Measurements from ENCODE around the gene SRCIN1. TPM values are rescaled to one million over a fixed set of nuclear protein-coding genes. Genes with fewer than 3 reads are reported as not detected.

The SRCIN1 gene
- total RNA-seq, 2 donors from 2014 or later: 11.2 to 19.8 TPM

- DNase-seq (no peak), ATAC-seq (no peak)
- H3K9me3 ChIP-seq: no peaks in the 10 kb centered on the region
- no peaks in the 10 kb centered on the region for H3K36me3 ChIP-seq (replicated peaks in 1 of 2; ENCODE audit: insufficient read depth in 1 of 2, low read depth in 2 of 2)
- intact Hi-C loops (cut with DNase I): no loop called here
- 60 to 88% methylated on average over 3 to 4 of the region's 4 CpGs for WGBS, 2 donors
- H3K27me3 ChIP-seq: no peaks in the 10 kb centered on the region
- H3K4me3 ChIP-seq: no peak overlapping the region
- peaks cover 25% of the 10 kb centered on the region for H3K4me1 ChIP-seq
- TF ChIP-seq POLR2A (IDR thresholded peaks at IDR 0.05) (no peak), CTCF (IDR thresholded peaks at IDR 0.05) (no peak)
- H3K27ac ChIP-seq: no peak overlapping the region
Measured at GRCh38 chr17:38587203-38587602, 18.5 kb downstream of the SRCIN1 start.

- TF ChIP-seq POLR2A (IDR thresholded peaks at IDR 0.05) (no peak), CTCF (IDR thresholded peaks at IDR 0.05) (no peak)
- 71 to 77% methylated on average over 6 to 7 of the region's 7 CpGs for WGBS, 2 donors
- intact Hi-C loops (cut with DNase I): no loop called here
- H3K4me1 ChIP-seq: peaks cover 23% of the 10 kb centered on the region
- DNase-seq: no peak
- H3K36me3 ChIP-seq (replicated peaks in 1 of 2; ENCODE audit: insufficient read depth in 1 of 2, low read depth in 2 of 2): no peaks in the 10 kb centered on the region
- no peak overlapping the region for H3K4me3 ChIP-seq
- H3K27me3 ChIP-seq: no peaks in the 10 kb centered on the region
- no peak for ATAC-seq
- no peaks in the 10 kb centered on the region for H3K9me3 ChIP-seq
- H3K27ac ChIP-seq: no peak overlapping the region
Measured at GRCh38 chr17:38586788-38587187, 19.0 kb downstream of the SRCIN1 start.

GRCh38 chr17:38585918-38586529 lies 19.7 kb downstream of the SRCIN1 start:
- Histone ChIP-seq H3K9me3 (no peaks in the 10 kb centered on the region), H3K4me1 (peaks cover 16% of the 10 kb centered on the region), H3K27ac (no peak overlapping the region), H3K36me3 (replicated peaks in 1 of 2; ENCODE audit: insufficient read depth in 1 of 2, low read depth in 2 of 2) (no peaks in the 10 kb centered on the region), H3K4me3 (no peak overlapping the region), H3K27me3 (no peaks in the 10 kb centered on the region)
- TF ChIP-seq POLR2A (IDR thresholded peaks at IDR 0.05) (no peak), CTCF (IDR thresholded peaks at IDR 0.05) (no peak)
- 57% methylated on average over 5 to 7 of the region's 7 CpGs for WGBS, 2 donors
- no peak for DNase-seq
- intact Hi-C loops (cut with DNase I): no loop called here
- ATAC-seq: no peak

GRCh38 chr17:38585056-38585917 lies 20.5 kb downstream of the SRCIN1 start:
- Histone ChIP-seq H3K9me3 (no peaks in the 10 kb centered on the region), H3K27ac (peak overlapping the region in 1 of 4 donors; percentile 18), H3K27me3 (no peaks in the 10 kb centered on the region), H3K4me1 (peaks cover 16% of the 10 kb centered on the region), H3K36me3 (replicated peaks in 1 of 2; ENCODE audit: insufficient read depth in 1 of 2, low read depth in 2 of 2) (no peaks in the 10 kb centered on the region), H3K4me3 (no peak overlapping the region)
- 43 to 47% methylated on average over 14 to 15 of the region's 15 CpGs for WGBS, 2 donors
- TF ChIP-seq POLR2A (IDR thresholded peaks at IDR 0.05) (no peak), CTCF (IDR thresholded peaks at IDR 0.05) (no peak)
- ATAC-seq (no peak), DNase-seq (no peak)
- intact Hi-C loops (cut with DNase I): no loop called here
